Smooth muscle cell (in vitro differentiated cells): ENCODE data around the gene PPM1D. TPM values are rescaled to one million over a fixed set of nuclear protein-coding genes. Genes with fewer than 3 reads are reported as not detected.

ENCODE experiments used
- DNase-seq: peaks from one replicate; lab custom pipeline; 2025; ENCODE audit not compliant: unreplicated experiment; lab: John Stamatoyannopoulos, UW
- H2AFZ ChIP-seq: fragments of 200-600 bp; sonication (generic); 2 replicates; pipeline ENCODE4 v1.6.0; 2016; ENCODE audit warnings: antibody characterized with exemption, low read depth, mild to moderate bottlenecking
- H3F3A ChIP-seq: fragments of 200-600 bp; sonication (generic); 2 replicates; pipeline ENCODE4 v1.6.0; 2017; ENCODE audit warnings: antibody characterized with exemption, low read depth
- H3K27ac ChIP-seq: fragments of 200-600 bp; sonication (generic); 2 replicates; pipeline ENCODE4 v1.5.1; 2016; ENCODE audit warnings: low read depth, mild to moderate bottlenecking
- H3K27me3 ChIP-seq: fragments of 200-600 bp; sonication (generic); 2 replicates; pipeline ENCODE4 v1.6.1; 2016; ENCODE audit warnings: low read depth, mild to moderate bottlenecking
- H3K36me3 ChIP-seq: fragments of 200-600 bp; sonication (generic); 2 replicates; pipeline ENCODE4 v1.5.1; 2016; ENCODE audit warnings: low read depth
- H3K4me1 ChIP-seq: fragments of 200-600 bp; sonication (generic); 2 replicates; pipeline ENCODE4 v1.5.1; 2016; ENCODE audit warnings: low read depth
- H3K4me2 ChIP-seq: fragments of 200-600 bp; sonication (generic); 2 replicates; pipeline ENCODE4 v1.6.0; 2016; ENCODE audit warnings: mild to moderate bottlenecking
- H3K4me3 ChIP-seq: fragments of 200-600 bp; sonication (generic); 2 replicates; pipeline ENCODE4 v1.5.1; 2016; ENCODE audit warnings: mild to moderate bottlenecking
- H3K79me2 ChIP-seq: fragments of 200-600 bp; sonication (generic); 2 replicates; pipeline ENCODE4 v1.6.0; 2016; ENCODE audit warnings: low read depth, mild to moderate bottlenecking
- H3K9ac ChIP-seq: fragments of 200-600 bp; sonication (generic); 2 replicates; pipeline ENCODE4 v1.6.0; 2016; ENCODE audit warnings: low read depth
- H3K9me3 ChIP-seq: fragments of 200-600 bp; sonication (generic); replicated peaks from 2 replicates; pipeline ENCODE4 v1.5.1; 2016; ENCODE audit warnings: low read depth
- H4K20me1 ChIP-seq: fragments of 200-600 bp; sonication (generic); 2 replicates; pipeline ENCODE4 v1.6.0; 2016; ENCODE audit warnings: low read depth
- WGBS: methylation state at CpG from one replicate; pipeline ENCODE4 v1.1.7; 2016; ENCODE audit warnings: low lambda C conversion rate; 5-methylcytosine and 5-hydroxymethylcytosine counted together
- polyA plus RNA-seq: library from polyadenylated mRNA; unstranded; fragments of >200 nt; fragmentation: Nextera tagmentation; extraction: Ambion mirVana; gene quantifications from 2 replicates; pipeline ENCODE4 v1.2.1, GENCODE V29; 2016
- total RNA-seq: library from RNA; depleted of rRNA; stranded (reverse); fragments of >200 nt; gene quantifications from 2 replicates; pipeline ENCODE4 v1.2.3, GENCODE V29; 2014
- TF ChIP-seq, protein P1 (sequence below): fragments of 200-600 bp; sonication (generic); IDR thresholded peaks from 2 replicates; pipeline ENCODE4 v1.5.1; 2017; ENCODE audit warnings: borderline replicate concordance, mild to moderate bottlenecking, antibody characterized with exemption; ENCODE audit not compliant: insufficient read depth, poor library complexity, severe bottlenecking

PPM1D gene
- total and polyA plus RNA-seq, 2 experiments from 2014 or later = 10.0 to 12.9 TPM

DNA sequence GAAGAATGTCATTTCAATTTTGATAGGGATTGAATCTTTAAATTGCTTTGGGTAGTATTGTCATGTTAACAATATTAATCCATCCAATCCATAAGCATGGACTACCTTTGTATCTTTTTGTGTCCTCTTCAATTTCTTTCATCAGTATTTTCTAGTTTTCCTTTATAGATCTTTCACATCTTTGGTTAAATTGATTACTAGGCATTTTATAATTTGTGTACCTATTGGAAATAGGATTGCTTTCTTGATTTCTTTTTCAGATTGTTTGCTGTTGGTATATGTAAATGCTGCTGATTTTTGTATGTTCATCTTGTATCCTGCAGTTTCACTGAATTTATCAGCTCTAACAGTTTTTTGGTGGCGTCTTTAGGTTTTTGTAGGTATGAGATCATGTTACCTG, 53.6 kb downstream of the PPM1D start:
- no peaks in the 10 kb centered on the region for H3F3A ChIP-seq
- no peak overlapping the region for H2AFZ ChIP-seq
- no peak overlapping the region for H3K4me3 ChIP-seq
- 97% methylated on average over 1 of the region's 1 CpG for WGBS
- no peak overlapping the region for H3K9ac ChIP-seq
- TF ChIP-seq, protein P1, sequence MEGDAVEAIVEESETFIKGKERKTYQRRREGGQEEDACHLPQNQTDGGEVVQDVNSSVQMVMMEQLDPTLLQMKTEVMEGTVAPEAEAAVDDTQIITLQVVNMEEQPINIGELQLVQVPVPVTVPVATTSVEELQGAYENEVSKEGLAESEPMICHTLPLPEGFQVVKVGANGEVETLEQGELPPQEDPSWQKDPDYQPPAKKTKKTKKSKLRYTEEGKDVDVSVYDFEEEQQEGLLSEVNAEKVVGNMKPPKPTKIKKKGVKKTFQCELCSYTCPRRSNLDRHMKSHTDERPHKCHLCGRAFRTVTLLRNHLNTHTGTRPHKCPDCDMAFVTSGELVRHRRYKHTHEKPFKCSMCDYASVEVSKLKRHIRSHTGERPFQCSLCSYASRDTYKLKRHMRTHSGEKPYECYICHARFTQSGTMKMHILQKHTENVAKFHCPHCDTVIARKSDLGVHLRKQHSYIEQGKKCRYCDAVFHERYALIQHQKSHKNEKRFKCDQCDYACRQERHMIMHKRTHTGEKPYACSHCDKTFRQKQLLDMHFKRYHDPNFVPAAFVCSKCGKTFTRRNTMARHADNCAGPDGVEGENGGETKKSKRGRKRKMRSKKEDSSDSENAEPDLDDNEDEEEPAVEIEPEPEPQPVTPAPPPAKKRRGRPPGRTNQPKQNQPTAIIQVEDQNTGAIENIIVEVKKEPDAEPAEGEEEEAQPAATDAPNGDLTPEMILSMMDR = no peak
- no peaks in the 10 kb centered on the region for H3K36me3 ChIP-seq
- peaks cover 44% of the 10 kb centered on the region for H4K20me1 ChIP-seq
- no peak overlapping the region for H3K27ac ChIP-seq
- H3K27me3 ChIP-seq = no peaks in the 10 kb centered on the region
- peaks cover 15% of the 10 kb centered on the region for H3K79me2 ChIP-seq
- no peak for DNase-seq
- H3K9me3 ChIP-seq = no peaks in the 10 kb centered on the region
- H3K4me1 ChIP-seq = no peaks in the 10 kb centered on the region
- H3K4me2 ChIP-seq = no peak overlapping the region

DNA sequence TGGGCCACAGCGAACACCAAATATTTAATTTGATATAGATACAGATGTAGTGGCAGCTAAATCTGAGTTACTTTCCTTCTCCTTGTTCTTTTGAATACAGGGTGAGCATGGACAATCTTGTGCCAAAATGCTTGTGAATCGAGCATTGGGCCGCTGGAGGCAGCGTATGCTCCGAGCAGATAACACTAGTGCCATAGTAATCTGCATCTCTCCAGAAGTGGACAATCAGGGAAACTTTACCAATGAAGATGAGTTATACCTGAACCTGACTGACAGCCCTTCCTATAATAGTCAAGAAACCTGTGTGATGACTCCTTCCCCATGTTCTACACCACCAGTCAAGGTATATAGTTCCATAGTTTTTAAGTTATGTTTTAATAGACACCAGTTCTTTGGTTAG, 56.5 kb downstream of the PPM1D start:
- no peaks in the 10 kb centered on the region for H3F3A ChIP-seq
- H3K36me3 ChIP-seq = no peaks in the 10 kb centered on the region
- WGBS = 100% methylated on average over 5 of the region's 5 CpGs
- H3K4me1 ChIP-seq = no peaks in the 10 kb centered on the region
- H3K9ac ChIP-seq = no peak overlapping the region
- TF ChIP-seq, protein P1 = no peak
- no peak overlapping the region for H2AFZ ChIP-seq
- H4K20me1 ChIP-seq = peaks cover 40% of the 10 kb centered on the region
- no peak overlapping the region for H3K4me3 ChIP-seq
- no peak overlapping the region for H3K4me2 ChIP-seq
- H3K9me3 ChIP-seq = no peaks in the 10 kb centered on the region
- peaks cover 15% of the 10 kb centered on the region for H3K79me2 ChIP-seq
- DNase-seq = no peak
- no peak overlapping the region for H3K27ac ChIP-seq
- no peaks in the 10 kb centered on the region for H3K27me3 ChIP-seq

DNA sequence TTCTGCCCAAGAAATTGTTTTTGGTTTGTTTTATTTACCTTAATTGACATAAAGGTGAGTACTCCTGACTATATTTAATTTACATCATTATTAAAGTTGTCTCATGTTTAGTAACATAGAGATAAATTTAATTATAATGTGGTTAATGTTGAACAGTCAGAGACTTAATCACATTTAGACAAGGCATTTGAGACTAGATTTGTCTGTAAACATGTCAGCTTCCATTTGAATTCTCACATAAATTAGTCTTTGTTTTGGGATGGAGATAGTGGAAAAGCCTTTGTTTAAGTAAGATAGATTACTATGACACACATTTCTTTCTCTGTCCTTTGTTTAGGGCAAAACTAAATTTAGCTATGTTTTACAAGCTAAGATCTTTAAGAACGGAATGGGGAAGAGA, 59.2 kb downstream of the PPM1D start:
- no peaks in the 10 kb centered on the region for H3K27me3 ChIP-seq
- WGBS = 77% methylated on average over 1 of the region's 1 CpG
- H2AFZ ChIP-seq = no peak overlapping the region
- no peaks in the 10 kb centered on the region for H3F3A ChIP-seq
- no peak overlapping the region for H3K9ac ChIP-seq
- no peak for DNase-seq
- H3K79me2 ChIP-seq = peaks cover 2% of the 10 kb centered on the region
- H3K4me2 ChIP-seq = no peak overlapping the region
- TF ChIP-seq, protein P1 = no peak
- H4K20me1 ChIP-seq = peaks cover 25% of the 10 kb centered on the region
- no peaks in the 10 kb centered on the region for H3K36me3 ChIP-seq
- H3K4me1 ChIP-seq = no peaks in the 10 kb centered on the region
- no peak overlapping the region for H3K27ac ChIP-seq
- no peaks in the 10 kb centered on the region for H3K9me3 ChIP-seq
- H3K4me3 ChIP-seq = no peak overlapping the region

DNA sequence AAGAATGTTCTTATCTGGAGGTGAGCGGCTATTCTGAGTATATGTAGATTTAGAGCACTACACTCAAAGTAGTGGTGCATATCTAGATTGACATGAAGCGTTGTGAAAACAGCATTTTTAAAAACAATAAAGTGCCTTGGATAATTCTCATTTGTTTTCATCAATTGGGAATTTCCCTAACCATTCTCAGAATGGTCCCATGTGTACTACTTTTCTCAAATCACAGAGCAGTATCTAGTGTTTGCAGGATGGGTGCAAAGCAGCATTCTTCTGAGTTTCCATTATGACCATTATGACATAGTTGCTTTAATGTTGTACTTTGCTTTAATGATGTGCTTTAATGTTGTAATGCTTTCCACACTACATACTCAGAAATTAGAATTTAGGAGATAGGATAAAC, 61.5 kb downstream of the PPM1D start:
- Histone ChIP-seq H3K4me3 (no peak overlapping the region), H3F3A (no peaks in the 10 kb centered on the region), H3K4me2 (no peak overlapping the region), H3K4me1 (no peaks in the 10 kb centered on the region), H4K20me1 (peaks cover 9% of the 10 kb centered on the region), H3K27me3 (no peaks in the 10 kb centered on the region), H3K79me2 (no peaks in the 10 kb centered on the region), H2AFZ (no peak overlapping the region), H3K9me3 (no peaks in the 10 kb centered on the region), H3K27ac (no peak overlapping the region), H3K9ac (no peak overlapping the region), H3K36me3 (no peaks in the 10 kb centered on the region)
- TF ChIP-seq, protein P1 = no peak
- 100% methylated on average over 2 of the region's 2 CpGs for WGBS
- no peak for DNase-seq
